ENCODE measurements around the gene ALKBH3. TPM values are rescaled to one million over a fixed set of nuclear protein-coding genes. Genes with fewer than 3 reads are reported as not detected.

Gene ALKBH3
- total and polyA plus RNA-seq, 2 of the 13 experiments (the other 11 are each of a cell fraction or from before 2014, with no cell fraction given): 17.8 to 36.1 TPM

DNA sequence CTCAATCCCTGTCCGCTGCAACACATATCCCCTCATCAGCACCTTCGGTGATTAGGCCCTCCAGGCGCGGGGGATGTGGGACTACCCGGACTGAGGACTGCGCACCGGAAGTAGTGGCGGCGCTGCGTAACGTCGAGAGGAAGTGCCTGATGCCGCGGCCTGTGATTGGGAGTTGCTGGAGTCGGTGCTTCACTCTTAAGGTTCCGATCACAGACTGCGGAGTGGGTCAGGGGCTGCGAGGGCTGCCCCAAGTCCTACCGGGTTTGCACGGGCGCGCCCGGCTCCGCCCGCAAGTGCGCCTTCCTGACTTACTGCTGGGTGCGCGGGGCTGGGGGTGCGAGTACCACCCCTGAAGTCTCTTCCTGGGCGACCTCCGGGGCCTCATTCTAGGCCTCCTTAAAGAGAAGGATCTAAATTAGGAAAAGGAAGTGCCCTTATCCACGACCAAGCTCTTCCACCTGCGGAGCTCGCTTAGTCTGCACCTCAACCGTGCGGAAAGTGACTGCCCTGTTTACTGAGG, at the start of gene ALKBH3 (continued):
- TF ChIP-seq, protein P1, sequence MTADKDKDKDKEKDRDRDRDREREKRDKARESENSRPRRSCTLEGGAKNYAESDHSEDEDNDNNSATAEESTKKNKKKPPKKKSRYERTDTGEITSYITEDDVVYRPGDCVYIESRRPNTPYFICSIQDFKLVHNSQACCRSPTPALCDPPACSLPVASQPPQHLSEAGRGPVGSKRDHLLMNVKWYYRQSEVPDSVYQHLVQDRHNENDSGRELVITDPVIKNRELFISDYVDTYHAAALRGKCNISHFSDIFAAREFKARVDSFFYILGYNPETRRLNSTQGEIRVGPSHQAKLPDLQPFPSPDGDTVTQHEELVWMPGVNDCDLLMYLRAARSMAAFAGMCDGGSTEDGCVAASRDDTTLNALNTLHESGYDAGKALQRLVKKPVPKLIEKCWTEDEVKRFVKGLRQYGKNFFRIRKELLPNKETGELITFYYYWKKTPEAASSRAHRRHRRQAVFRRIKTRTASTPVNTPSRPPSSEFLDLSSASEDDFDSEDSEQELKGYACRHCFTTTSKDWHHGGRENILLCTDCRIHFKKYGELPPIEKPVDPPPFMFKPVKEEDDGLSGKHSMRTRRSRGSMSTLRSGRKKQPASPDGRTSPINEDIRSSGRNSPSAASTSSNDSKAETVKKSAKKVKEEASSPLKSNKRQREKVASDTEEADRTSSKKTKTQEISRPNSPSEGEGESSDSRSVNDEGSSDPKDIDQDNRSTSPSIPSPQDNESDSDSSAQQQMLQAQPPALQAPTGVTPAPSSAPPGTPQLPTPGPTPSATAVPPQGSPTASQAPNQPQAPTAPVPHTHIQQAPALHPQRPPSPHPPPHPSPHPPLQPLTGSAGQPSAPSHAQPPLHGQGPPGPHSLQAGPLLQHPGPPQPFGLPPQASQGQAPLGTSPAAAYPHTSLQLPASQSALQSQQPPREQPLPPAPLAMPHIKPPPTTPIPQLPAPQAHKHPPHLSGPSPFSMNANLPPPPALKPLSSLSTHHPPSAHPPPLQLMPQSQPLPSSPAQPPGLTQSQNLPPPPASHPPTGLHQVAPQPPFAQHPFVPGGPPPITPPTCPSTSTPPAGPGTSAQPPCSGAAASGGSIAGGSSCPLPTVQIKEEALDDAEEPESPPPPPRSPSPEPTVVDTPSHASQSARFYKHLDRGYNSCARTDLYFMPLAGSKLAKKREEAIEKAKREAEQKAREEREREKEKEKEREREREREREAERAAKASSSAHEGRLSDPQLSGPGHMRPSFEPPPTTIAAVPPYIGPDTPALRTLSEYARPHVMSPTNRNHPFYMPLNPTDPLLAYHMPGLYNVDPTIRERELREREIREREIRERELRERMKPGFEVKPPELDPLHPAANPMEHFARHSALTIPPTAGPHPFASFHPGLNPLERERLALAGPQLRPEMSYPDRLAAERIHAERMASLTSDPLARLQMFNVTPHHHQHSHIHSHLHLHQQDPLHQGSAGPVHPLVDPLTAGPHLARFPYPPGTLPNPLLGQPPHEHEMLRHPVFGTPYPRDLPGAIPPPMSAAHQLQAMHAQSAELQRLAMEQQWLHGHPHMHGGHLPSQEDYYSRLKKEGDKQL (CRISPR knock-in tag; IDR thresholded peaks at IDR 0.05; ENCODE audit: low read depth): 0 out of 2 replicates have a peak, but pooled peaks have one; percentile 11
- no peak for TF ChIP-seq NR2F1 (CRISPR knock-in tag; IDR thresholded peaks at IDR 0.05)
- peak; percentile 91 for TF ChIP-seq SIN3B (IDR thresholded peaks at IDR 0.05; ENCODE audit: low read length)
- no peak for TF ChIP-seq STAG1 (CRISPR knock-in tag; IDR thresholded peaks at IDR 0.05)
- peak; percentile 81 for TF ChIP-seq HNRNPLL (IDR thresholded peaks at IDR 0.05; ENCODE audit: low read depth, low read length, poor library complexity, severe bottlenecking)
- TF ChIP-seq MED13 (CRISPR knock-in tag; IDR thresholded peaks at IDR 0.05): no peak
- TF ChIP-seq ZNF484 (CRISPR knock-in tag; IDR thresholded peaks at IDR 0.05; ENCODE audit: borderline replicate concordance, low read depth): no peak
- 0 out of 2 replicates have a peak, but pooled peaks have one; percentile 49 for TF ChIP-seq ZNF83 (CRISPR knock-in tag; IDR thresholded peaks at IDR 0.05; ENCODE audit: borderline replicate concordance)
- TF ChIP-seq FOSL2 (CRISPR knock-in tag; IDR thresholded peaks at IDR 0.05): peak; percentile 65
- TF ChIP-seq ZNF101 (CRISPR knock-in tag; IDR thresholded peaks at IDR 0.05; ENCODE audit: borderline replicate concordance, low read depth): no peak
- TF ChIP-seq NCOR1 (IDR thresholded peaks at IDR 0.05; ENCODE audit: borderline replicate concordance, low read length): no peak
- 0 out of 2 replicates have a peak, but pooled peaks have one; percentile 53 for TF ChIP-seq ZNF605 (CRISPR knock-in tag; IDR thresholded peaks at IDR 0.05)
- TF ChIP-seq ZNF263 (CRISPR knock-in tag; IDR thresholded peaks at IDR 0.05): peak; percentile 42; the same call in 1 of the 2 replicates
- 0 out of 2 replicates have a peak, but pooled peaks have one; percentile 50 for TF ChIP-seq ZC3H4 (CRISPR knock-in tag; IDR thresholded peaks at IDR 0.05; ENCODE audit: borderline replicate concordance)
- peak; percentile 99 for TF ChIP-seq NFYB (CRISPR knock-in tag; IDR thresholded peaks at IDR 0.05)
- TF ChIP-seq RBM39 (IDR thresholded peaks at IDR 0.05; ENCODE audit: low read depth, low read length, poor library complexity, severe bottlenecking): peak; percentile 95
- peak; percentile 66; the same call in 1 of the 2 replicates for TF ChIP-seq ZBTB42 (CRISPR knock-in tag; IDR thresholded peaks at IDR 0.05)
- peak; percentile 84 for TF ChIP-seq CREB1 (IDR thresholded peaks at IDR 0.05)
- peak; percentile 93 for TF ChIP-seq CREB1 (CRISPR knock-in tag; IDR thresholded peaks at IDR 0.05)
- TF ChIP-seq, protein P2, sequence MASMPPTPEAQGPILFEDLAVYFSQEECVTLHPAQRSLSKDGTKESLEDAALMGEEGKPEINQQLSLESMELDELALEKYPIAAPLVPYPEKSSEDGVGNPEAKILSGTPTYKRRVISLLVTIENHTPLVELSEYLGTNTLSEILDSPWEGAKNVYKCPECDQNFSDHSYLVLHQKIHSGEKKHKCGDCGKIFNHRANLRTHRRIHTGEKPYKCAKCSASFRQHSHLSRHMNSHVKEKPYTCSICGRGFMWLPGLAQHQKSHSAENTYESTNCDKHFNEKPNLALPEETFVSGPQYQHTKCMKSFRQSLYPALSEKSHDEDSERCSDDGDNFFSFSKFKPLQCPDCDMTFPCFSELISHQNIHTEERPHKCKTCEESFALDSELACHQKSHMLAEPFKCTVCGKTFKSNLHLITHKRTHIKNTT (CRISPR knock-in tag; IDR thresholded peaks at IDR 0.05): no peak
- TF ChIP-seq ZSCAN25 (CRISPR knock-in tag; IDR thresholded peaks at IDR 0.05): peak; percentile 98
- TF ChIP-seq, protein P3, sequence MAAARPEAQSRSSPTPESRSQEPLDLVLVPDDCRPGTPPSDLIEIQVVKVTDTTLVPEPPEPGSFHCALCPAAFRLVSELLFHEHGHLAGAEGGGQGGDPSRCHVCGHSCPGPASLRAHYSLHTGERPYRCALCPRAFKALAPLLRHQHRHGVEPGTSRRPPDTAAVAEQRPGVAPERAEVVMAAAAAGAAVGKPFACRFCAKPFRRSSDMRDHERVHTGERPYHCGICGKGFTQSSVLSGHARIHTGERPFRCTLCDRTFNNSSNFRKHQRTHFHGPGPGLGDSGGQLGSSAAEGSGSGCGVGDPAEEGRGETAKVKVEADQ (CRISPR knock-in tag; IDR thresholded peaks at IDR 0.05; ENCODE audit: borderline replicate concordance): peak; percentile 93; the same call in 1 of the 2 replicates
- TF ChIP-seq ZNF549 (CRISPR knock-in tag; IDR thresholded peaks at IDR 0.05): no peak
- no peak for TF ChIP-seq ZNF780A (CRISPR knock-in tag; IDR thresholded peaks at IDR 0.05)
